GM12878 (cell line): Measurements from ENCODE around the gene FGFRL1. TPM values are rescaled to one million over a fixed set of nuclear protein-coding genes. Genes with fewer than 3 reads are reported as not detected.

Experiments
- ATAC-seq: fragments of 200-7000 bp; cut with Tn5 transposase; 3 replicates; pipeline ENCODE4 v1.9.1; 2020; ENCODE audit warnings: mild to moderate bottlenecking, moderate library complexity
- BruUV-seq: library from RNA; stranded (reverse); fragments of 400-500 nt; replicated peaks from 2 replicates; lab custom pipeline; 2021; lab: Mats Ljungman, UMichigan
- CTCF ChIA-PET: fragments of 300-600 bp; sonication (Branson Sonifier 250); formaldehyde crosslinking; extraction: SDS; loops from one replicate; lab custom pipeline; 2021; ENCODE audit warnings: inconsistent platforms; lab: Yijun Ruan, JAX
- POLR2A ChIA-PET: fragments of 350-600 bp; formaldehyde crosslinking; extraction: SDS; loops from one replicate; lab custom pipeline; 2021; ENCODE audit warnings: inconsistent platforms; lab: Charles Lee
- RAD21 ChIA-PET: fragments of 300-600 bp; sonication (Branson Sonifier 250); formaldehyde crosslinking; loops from one replicate; lab custom pipeline; 2023; ENCODE audit warnings: antibody characterized with exemption; ENCODE audit not compliant: unreplicated experiment; lab: Charles Lee
- SMC1A ChIA-PET: fragments of 300-600 bp; sonication (Branson Sonifier 250); formaldehyde crosslinking; loops from one replicate; lab custom pipeline; 2023; ENCODE audit not compliant: unreplicated experiment, uncharacterized antibody; lab: Charles Lee
- DNase-seq: peaks from one replicate; pipeline ENCODE4 v3.0.0-alpha.2; 2011; ENCODE audit warnings: low read depth, low spot score
- FAIRE-seq: peaks from 3 replicates; lab custom pipeline; 2011; peaks lifted over from hg19 to GRCh38; lab: Jason Lieb, UNC
- H2AFZ ChIP-seq: 2 replicates; pipeline ENCODE4 v1.6.0; 2011; ENCODE audit warnings: low read depth, low read length, control low read depth; ENCODE audit not compliant: control insufficient read depth
- H3K27ac ChIP-seq: 2 replicates; pipeline ENCODE4 v1.5.1; 2011; ENCODE audit warnings: control low read depth; ENCODE audit not compliant: control insufficient read depth, insufficient read depth
- H3K27me3 ChIP-seq, 2 experiments: replicated peaks in 1 of 2; 2 replicates each; pipeline versions ENCODE4 v1.6.0 to v1.6.1; 2011; ENCODE audit warnings: low read length in 1 of 2; ENCODE audit not compliant: control insufficient read depth in 2 of 2, insufficient read depth in 2 of 2
- H3K36me3 ChIP-seq, 2 experiments: 2 replicates each; pipeline ENCODE4 v1.5.1; 2011; ENCODE audit warnings: low read length in 1 of 2; ENCODE audit not compliant: control insufficient read depth in 2 of 2, insufficient read depth in 2 of 2
- H3K4me1 ChIP-seq: 2 replicates; pipeline ENCODE4 v1.6.1; 2011; ENCODE audit warnings: mild to moderate bottlenecking, low read length, moderate library complexity, mixed read lengths; ENCODE audit not compliant: control insufficient read depth, insufficient read depth
- H3K4me2 ChIP-seq: 2 replicates; pipeline ENCODE4 v1.6.0; 2011; ENCODE audit warnings: control low read depth; ENCODE audit not compliant: control insufficient read depth, insufficient read depth
- H3K4me3 ChIP-seq: fragments of 200-600 bp; sonication (generic); 2 replicates; pipeline ENCODE4 v1.5.1; 2016
- H3K79me2 ChIP-seq: 2 replicates; pipeline ENCODE4 v1.6.0; 2011; ENCODE audit warnings: low read length; ENCODE audit not compliant: control insufficient read depth, insufficient read depth
- H3K9ac ChIP-seq: 2 replicates; pipeline ENCODE4 v1.8.0; 2011; ENCODE audit warnings: low read length, control low read depth, mixed read lengths; ENCODE audit not compliant: control insufficient read depth, insufficient read depth
- H3K9me3 ChIP-seq: replicated peaks from 3 replicates; pipeline ENCODE4 v1.5.1; 2011; ENCODE audit warnings: mild to moderate bottlenecking, low read length; ENCODE audit not compliant: control insufficient read depth, insufficient read depth
- H4K20me1 ChIP-seq: 2 replicates; pipeline ENCODE4 v1.6.0; 2011; ENCODE audit not compliant: control insufficient read depth, insufficient read depth
- CBFB ChIP-seq: IDR thresholded peaks from 2 replicates; pipeline ENCODE4 v1.6.1; 2016; ENCODE audit warnings: antibody characterized with exemption, low read depth
- FOXM1 ChIP-seq: IDR thresholded peaks from 2 replicates; pipeline ENCODE4 v1.6.1; 2012; ENCODE audit warnings: low read depth, mild to moderate bottlenecking, inconsistent platforms, low read length, moderate library complexity
- HCFC1 ChIP-seq: fragments of 150-350 bp; IDR thresholded peaks from 2 replicates; pipeline ENCODE4 v1.6.1; 2014; ENCODE audit warnings: low read length
- KLF5 ChIP-seq: fragments of 450-650 bp; IDR thresholded peaks from 2 replicates; pipeline ENCODE4 v1.6.1; 2014; ENCODE audit warnings: mild to moderate bottlenecking; ENCODE audit not compliant: partially characterized antibody
- MEF2B ChIP-seq: fragments of 450-650 bp; IDR thresholded peaks from 2 replicates; pipeline ENCODE4 v1.6.1; 2018; ENCODE audit warnings: mild to moderate bottlenecking, moderate library complexity; ENCODE audit not compliant: partially characterized antibody, poor library complexity, severe bottlenecking
- POLR2AphosphoS2 ChIP-seq: IDR thresholded peaks from 2 replicates; pipeline ENCODE4 v1.6.1; 2011; ENCODE audit warnings: low read depth, mild to moderate bottlenecking, low read length, improper control_type of control experiment, moderate library complexity
- RAD21 ChIP-seq: IDR thresholded peaks from 2 replicates; pipeline ENCODE4 v1.6.1; 2011; ENCODE audit warnings: mild to moderate bottlenecking, low read depth, low read length, moderate library complexity; ENCODE audit not compliant: insufficient read depth
- RUNX3 ChIP-seq: IDR thresholded peaks from 2 replicates; pipeline ENCODE4 v1.6.1; 2012; ENCODE audit warnings: low read length, inconsistent platforms
- SMC3 ChIP-seq: IDR thresholded peaks from 2 replicates; pipeline ENCODE4 v1.6.1; 2011; ENCODE audit warnings: low read length, improper control_type of control experiment, borderline replicate concordance
- WGBS: methylation state at CpG from one replicate; pipeline ENCODE4 v1.1.6; 2016; ENCODE audit warnings: low lambda C conversion rate; ENCODE audit not compliant: insufficient replicate concordance, insufficient coverage; ENCODE audit errors: missing lambda C conversion rate; 5-methylcytosine and 5-hydroxymethylcytosine counted together
- in situ Hi-C: fragments of 300-500 bp; cut with MboI; formaldehyde crosslinking; loops from 9 replicates; pipeline ENCODE4 v1.14.3; 2018; ENCODE audit warnings: mixed read lengths
- intact Hi-C: fragments of 100-400 bp; cut with micrococcal nuclease; formaldehyde crosslinking; loops from one replicate; pipeline ENCODE4 v1.14.2; 2022; ENCODE audit not compliant: unreplicated experiment
- polyA plus RNA-seq, 11 experiments: library from polyadenylated mRNA; depleted of rRNA in 4 of 11; unstranded in 6 of 11; stranded (reverse) in 5 of 11; fragments of >200 nt; fragmentation: Nextera tagmentation in 4 of 11; fragmentation: Illumina TruSeq in 1 of 11; extraction: Ambion mirVana in 4 of 11; extraction: Trizol in 1 of 11; gene quantifications; 1 replicate in 1 of 11; 2 replicates in 10 of 11; pipeline versions ENCODE4 v1.2.1 to v1.2.3, GENCODE V29; 2011 to 2016; ENCODE audit warnings: inconsistent platforms in 2 of 11, missing spikeins in 2 of 11, low read depth in 1 of 11
- total RNA-seq, 4 experiments: library from RNA; depleted of rRNA in 3 of 4; stranded (reverse); fragments of >200 nt in 3 of 4; fragmentation: Illumina TruSeq in 1 of 4; extraction: Trizol in 1 of 4; gene quantifications; 2 replicates each; pipeline versions ENCODE4 v1.2.1 to v1.2.3, GENCODE V29; 2013 to 2021
- TF ChIP-seq, protein P1 (sequence below), 3 experiments: IDR thresholded peaks in 2 of 3; conservative IDR thresholded peaks in 1 of 3; 2 replicates each; pipeline ENCODE4 v1.5.1; 2011; ENCODE audit warnings: low read depth in 3 of 3, low read length in 3 of 3, mild to moderate bottlenecking in 3 of 3, control low read depth in 2 of 3, moderate library complexity in 2 of 3, inconsistent platforms in 1 of 3, mixed read lengths in 1 of 3; ENCODE audit not compliant: control insufficient read depth in 2 of 3, insufficient read depth in 1 of 3; ENCODE audit errors: extremely low read depth in 1 of 3
- TF ChIP-seq, protein P2 (sequence below): fragments of 450-650 bp; IDR thresholded peaks from 2 replicates; pipeline ENCODE4 v1.6.1; 2017; ENCODE audit warnings: mild to moderate bottlenecking, moderate library complexity

The FGFRL1 gene
- total and polyA plus RNA-seq, 10 of the 15 experiments (the other 5 are each of a cell fraction or from before 2014, with no cell fraction given) = 0.02 to 1.5 (median 0.29) TPM; not detected in 2

DNA sequence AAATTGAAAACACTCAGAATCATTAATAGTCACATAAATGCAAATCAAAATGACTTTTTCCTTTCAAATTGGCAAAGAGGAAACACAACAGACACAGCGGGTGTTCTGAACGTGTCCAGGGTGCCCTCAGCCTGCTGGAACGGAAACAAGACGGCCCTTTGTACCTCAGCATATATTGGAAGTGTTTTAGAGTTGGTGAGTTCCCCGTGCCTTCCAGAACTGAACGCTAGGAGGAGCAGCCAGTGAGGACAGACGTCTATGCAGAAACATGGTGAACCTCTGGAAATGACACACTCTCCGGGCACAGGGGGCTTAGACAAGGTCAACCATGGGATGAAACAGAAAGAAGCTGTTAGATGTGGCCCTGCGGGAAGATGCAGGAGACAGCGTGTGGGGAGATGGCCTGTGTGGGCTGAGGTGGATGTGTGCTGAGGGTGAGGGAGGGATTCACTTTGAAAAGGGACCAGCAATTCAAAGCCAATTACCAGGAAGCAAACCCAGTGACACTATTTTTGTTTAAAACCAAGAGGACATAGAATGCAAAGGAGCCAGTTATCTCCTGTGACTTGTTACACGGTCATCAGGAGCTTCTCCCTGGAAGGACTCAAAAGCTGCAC is 61.5 kb downstream of the FGFRL1 start:
- H3K4me3 ChIP-seq = no peak overlapping the region
- H3K79me2 ChIP-seq = no peaks in the 10 kb centered on the region
- H3K36me3 ChIP-seq = no peaks in the 10 kb centered on the region
- H3K4me1 ChIP-seq = no peaks in the 10 kb centered on the region
- TF ChIP-seq RAD21 (peak; percentile 32; the same call in 1 of the 2 replicates), KLF5 (no peak), SMC3 (peak; percentile 45; the same call in 1 of the 2 replicates)
- TF ChIP-seq, protein P1, sequence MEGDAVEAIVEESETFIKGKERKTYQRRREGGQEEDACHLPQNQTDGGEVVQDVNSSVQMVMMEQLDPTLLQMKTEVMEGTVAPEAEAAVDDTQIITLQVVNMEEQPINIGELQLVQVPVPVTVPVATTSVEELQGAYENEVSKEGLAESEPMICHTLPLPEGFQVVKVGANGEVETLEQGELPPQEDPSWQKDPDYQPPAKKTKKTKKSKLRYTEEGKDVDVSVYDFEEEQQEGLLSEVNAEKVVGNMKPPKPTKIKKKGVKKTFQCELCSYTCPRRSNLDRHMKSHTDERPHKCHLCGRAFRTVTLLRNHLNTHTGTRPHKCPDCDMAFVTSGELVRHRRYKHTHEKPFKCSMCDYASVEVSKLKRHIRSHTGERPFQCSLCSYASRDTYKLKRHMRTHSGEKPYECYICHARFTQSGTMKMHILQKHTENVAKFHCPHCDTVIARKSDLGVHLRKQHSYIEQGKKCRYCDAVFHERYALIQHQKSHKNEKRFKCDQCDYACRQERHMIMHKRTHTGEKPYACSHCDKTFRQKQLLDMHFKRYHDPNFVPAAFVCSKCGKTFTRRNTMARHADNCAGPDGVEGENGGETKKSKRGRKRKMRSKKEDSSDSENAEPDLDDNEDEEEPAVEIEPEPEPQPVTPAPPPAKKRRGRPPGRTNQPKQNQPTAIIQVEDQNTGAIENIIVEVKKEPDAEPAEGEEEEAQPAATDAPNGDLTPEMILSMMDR (IDR thresholded peaks at IDR 0.05 in 2 of 3, conservative IDR thresholded peaks at IDR 0.05 in 1 of 3; ENCODE audit: control insufficient read depth in 2 of 3, extremely low read depth in 1 of 3, insufficient read depth in 1 of 3, low read depth in 3 of 3, low read length in 3 of 3) = peak; percentile 63 to 72 (median 69)
- in situ Hi-C loops = no loop called here
- RAD21 ChIA-PET = no interaction called here
- peak; percentile 93 for ATAC-seq
- no peak overlapping the region for H2AFZ ChIP-seq
- POLR2A ChIA-PET = no interaction called here
- no peaks in the 10 kb centered on the region for H4K20me1 ChIP-seq
- WGBS = 8% methylated on average over 11 of the region's 11 CpGs
- H3K27me3 ChIP-seq = no peaks in the 10 kb centered on the region
- no peaks in the 10 kb centered on the region for H3K9me3 ChIP-seq
- intact Hi-C loops = no loop called here
- H3K27ac ChIP-seq = no peak overlapping the region
- no TSS peak for BruUV-seq
- SMC1A ChIA-PET = no interaction called here
- FAIRE-seq = peak; percentile 86
- H3K4me2 ChIP-seq = no peak overlapping the region
- CTCF ChIA-PET = no interaction called here
- H3K9ac ChIP-seq = no peak overlapping the region
- DNase-seq = no peak

DNA sequence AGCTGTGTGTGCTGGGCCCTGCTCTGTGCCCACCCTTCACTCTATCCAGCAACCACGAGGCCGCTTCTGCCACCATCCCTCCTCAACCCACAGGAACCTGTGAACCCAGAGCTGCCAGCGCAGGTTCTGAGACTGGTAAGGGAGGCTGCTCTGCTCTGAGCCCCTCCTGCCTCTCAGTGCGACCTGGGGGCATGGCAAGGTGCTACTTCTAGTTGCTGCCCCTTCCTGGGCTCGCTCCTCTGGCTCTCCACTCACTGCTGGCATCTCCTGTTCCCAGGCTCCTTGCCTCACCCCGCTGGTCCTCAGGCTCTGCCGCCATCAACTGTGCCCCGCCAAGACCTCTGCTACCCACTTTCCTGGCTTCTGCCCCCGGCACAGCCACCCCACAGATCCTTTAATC is 62.7 kb downstream of the FGFRL1 start:
- in situ Hi-C loops (no loop called here), intact Hi-C loops (no loop called here)
- H3K4me3 ChIP-seq = no peak overlapping the region
- no peak overlapping the region for H3K27ac ChIP-seq
- ATAC-seq = no peak
- H3K9ac ChIP-seq = no peak overlapping the region
- ChIA-PET POLR2A (no interaction called here), CTCF (no interaction called here), SMC1A (no interaction called here), RAD21 (no interaction called here)
- no peaks in the 10 kb centered on the region for H3K27me3 ChIP-seq
- H3K79me2 ChIP-seq = no peaks in the 10 kb centered on the region
- no peak for DNase-seq
- H3K36me3 ChIP-seq = no peaks in the 10 kb centered on the region
- FAIRE-seq = no peak
- H2AFZ ChIP-seq = no peak overlapping the region
- H3K9me3 ChIP-seq = no peaks in the 10 kb centered on the region; the same call in 2 of the 3 replicates
- H3K4me1 ChIP-seq = no peaks in the 10 kb centered on the region
- BruUV-seq = no TSS peak
- no peak overlapping the region for H3K4me2 ChIP-seq
- 27% methylated on average over 9 of the region's 9 CpGs for WGBS
- no peaks in the 10 kb centered on the region for H4K20me1 ChIP-seq
- TF ChIP-seq, protein P2, sequence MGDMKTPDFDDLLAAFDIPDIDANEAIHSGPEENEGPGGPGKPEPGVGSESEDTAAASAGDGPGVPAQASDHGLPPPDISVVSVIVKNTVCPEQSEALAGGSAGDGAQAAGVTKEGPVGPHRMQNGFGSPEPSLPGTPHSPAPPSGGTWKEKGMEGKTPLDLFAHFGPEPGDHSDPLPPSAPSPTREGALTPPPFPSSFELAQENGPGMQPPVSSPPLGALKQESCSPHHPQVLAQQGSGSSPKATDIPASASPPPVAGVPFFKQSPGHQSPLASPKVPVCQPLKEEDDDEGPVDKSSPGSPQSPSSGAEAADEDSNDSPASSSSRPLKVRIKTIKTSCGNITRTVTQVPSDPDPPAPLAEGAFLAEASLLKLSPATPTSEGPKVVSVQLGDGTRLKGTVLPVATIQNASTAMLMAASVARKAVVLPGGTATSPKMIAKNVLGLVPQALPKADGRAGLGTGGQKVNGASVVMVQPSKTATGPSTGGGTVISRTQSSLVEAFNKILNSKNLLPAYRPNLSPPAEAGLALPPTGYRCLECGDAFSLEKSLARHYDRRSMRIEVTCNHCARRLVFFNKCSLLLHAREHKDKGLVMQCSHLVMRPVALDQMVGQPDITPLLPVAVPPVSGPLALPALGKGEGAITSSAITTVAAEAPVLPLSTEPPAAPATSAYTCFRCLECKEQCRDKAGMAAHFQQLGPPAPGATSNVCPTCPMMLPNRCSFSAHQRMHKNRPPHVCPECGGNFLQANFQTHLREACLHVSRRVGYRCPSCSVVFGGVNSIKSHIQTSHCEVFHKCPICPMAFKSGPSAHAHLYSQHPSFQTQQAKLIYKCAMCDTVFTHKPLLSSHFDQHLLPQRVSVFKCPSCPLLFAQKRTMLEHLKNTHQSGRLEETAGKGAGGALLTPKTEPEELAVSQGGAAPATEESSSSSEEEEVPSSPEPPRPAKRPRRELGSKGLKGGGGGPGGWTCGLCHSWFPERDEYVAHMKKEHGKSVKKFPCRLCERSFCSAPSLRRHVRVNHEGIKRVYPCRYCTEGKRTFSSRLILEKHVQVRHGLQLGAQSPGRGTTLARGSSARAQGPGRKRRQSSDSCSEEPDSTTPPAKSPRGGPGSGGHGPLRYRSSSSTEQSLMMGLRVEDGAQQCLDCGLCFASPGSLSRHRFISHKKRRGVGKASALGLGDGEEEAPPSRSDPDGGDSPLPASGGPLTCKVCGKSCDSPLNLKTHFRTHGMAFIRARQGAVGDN = no peak
- TF ChIP-seq RUNX3 (no peak), MEF2B (no peak), POLR2AphosphoS2 (no peak), FOXM1 (no peak), CBFB (no peak), HCFC1 (no peak)
